Stimulated activated CD8-positive, alpha-beta memory T cell treated with anti-CD3 and anti-CD28 coated beads, Interleukin-7, amount 100 ng/mL, for 48 hours (primary cell): Measurements from ENCODE around the gene SPANXA1.
"Not testable (repeated sequence)": the region's sequence is repeated elsewhere in the genome, so short reads cannot be mapped to it uniquely, and the experiment has no call there.

Source experiments
- DNase-seq, 2 donors: peaks; one replicate each; pipeline ENCODE4 v3.0.0-alpha.2; 2020; ENCODE audit warnings: low read depth in 1 of 2; ENCODE audit errors: extremely low read depth in 1 of 2

The SPANXA1 gene, protein sequence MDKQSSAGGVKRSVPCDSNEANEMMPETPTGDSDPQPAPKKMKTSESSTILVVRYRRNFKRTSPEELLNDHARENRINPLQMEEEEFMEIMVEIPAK

DNA sequence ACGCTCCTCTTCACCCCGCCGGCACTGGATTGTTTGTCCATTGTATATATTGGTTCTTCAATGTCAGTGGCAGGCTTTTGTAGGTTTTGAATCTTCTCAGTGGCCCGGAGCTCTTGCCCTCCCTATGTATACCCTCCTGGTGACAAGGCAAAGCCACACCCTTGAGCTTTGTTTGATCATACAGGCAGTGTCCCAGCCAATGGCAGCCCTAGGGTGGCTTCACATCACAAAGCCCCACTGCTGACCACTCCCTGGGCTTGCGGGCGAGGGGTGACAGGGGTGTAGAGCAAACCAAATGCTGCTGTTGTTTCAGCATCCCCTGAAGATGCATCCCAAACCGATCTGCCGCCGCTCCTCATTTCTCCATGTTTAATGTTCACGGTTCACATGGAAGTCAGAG is at the start of gene SPANXA1:
Gene SPANXA1, minus strand, starts transcription at position 101 of the 400 bp plus-strand sequence. Its CDS starts 60 bp downstream, at position 41.
- not testable (repeated sequence) for DNase-seq

DNA sequence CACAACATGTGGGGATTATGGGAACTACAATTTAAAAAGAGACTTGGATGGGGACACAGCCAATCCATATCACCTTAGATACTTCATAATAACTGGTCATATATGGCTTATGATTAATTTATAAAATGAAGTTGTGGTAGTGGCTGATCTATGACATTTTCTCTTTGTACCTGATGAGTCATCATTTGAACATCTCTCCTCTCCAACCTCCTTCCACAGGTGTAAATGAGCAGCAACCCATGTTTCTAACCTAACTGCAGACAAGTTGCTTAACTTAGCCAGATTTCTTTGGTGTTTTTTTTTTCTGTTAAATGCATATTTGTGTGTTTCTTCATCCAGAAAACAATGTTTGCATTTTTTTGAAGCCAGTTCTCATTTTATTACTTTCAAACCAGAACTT is 47.6 kb upstream of the SPANXA1 start:
- no peak for DNase-seq

DNA sequence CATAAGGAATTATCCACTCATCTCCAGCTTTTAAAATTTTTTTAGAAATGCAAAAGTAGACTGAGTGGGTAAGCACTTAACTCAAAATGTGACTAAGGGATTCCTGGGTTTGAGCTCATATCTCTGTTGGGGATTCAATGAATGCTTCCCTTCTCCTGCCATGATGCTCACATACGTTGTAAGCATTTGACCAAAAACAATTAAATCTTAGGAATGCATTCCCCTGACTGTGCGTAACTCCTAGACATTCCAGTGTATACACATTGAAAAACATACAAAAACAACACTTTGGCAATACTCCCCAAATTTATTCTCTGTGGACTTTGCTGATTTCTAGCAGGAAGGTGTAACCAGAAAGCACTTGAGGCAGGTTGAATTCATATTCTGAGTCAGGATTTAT is 34.8 kb upstream of the SPANXA1 start:
- no peak for DNase-seq

DNA sequence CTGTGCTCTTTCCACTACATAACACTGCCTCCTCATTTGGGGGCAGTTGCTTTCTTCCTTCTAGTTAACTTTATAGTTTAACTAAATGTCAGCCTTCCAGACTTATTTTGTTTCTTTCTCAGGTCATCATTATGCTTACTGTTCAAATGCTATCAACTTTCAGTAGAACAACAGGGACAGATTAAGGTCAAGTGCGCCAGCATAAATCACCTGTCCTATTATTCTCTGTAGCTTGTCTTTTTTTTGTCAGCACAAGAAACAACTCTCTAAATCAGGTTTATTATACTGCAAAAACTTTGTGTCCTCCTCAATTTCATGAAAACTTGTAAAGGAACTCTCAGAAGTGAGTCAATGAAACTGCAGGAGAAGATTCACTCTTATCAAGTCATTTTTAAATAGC is 24.6 kb upstream of the SPANXA1 start:
- no peak for DNase-seq

DNA sequence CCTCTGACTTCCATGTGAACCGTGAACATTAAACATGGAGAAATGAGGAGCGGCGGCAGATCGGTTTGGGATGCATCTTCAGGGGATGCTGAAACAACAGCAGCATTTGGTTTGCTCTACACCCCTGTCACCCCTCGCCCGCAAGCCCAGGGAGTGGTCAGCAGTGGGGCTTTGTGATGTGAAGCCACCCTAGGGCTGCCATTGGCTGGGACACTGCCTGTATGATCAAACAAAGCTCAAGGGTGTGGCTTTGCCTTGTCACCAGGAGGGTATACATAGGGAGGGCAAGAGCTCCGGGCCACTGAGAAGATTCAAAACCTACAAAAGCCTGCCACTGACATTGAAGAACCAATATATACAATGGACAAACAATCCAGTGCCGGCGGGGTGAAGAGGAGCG is 4.9 kb upstream of the SPANXA1 start, which contains the start of gene SPANXA2:
Gene SPANXA2, plus strand, starts transcription at position 301 of the 400 bp plus-strand sequence. Its CDS starts 60 bp downstream, at position 361.
- DNase-seq: not testable (repeated sequence)

DNA sequence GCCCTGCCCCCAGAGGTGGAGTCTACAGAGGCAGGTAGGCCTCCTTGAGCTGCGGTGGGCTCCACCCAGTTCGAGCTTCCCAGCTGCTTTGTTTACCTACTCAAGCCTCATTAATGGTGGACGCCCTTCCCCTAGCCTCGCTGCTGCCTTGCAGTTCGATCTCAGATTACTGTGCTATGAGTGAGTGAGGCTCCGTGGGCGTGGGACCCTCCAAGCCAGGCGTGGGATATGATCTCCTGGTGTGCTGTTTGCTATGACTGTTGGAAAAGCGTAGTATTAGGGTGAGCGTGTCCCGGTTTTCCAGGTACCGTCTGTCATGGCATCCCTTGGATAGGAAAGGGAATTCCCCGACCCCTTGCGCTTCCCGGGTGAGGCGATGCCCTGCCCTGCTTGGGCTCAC is 42.0 kb downstream of the SPANXA1 start:
- not testable (repeated sequence) for DNase-seq
